ENCODE results near the gene ZFYVE21.

The ZFYVE21 gene

DNA sequence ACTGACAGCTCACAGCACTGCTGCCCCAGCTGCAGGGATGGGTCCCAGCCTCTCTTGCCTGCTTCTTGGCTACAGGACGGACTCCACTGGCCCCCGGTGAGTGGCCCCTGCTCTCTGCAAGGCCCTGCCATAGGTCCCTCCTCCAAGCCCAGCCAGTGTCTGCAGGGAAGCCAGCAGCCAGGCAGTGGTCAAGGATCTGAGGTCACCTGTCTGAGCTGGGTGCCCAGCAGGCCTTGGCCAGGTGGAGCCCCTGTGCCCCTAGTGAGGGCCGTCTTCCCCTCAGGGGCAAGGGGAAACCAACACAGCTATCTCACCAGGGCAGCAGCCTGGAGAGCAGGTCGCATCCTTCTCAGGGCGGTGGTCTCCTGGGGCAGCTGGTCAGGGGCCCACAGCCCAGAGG lies 13.5 kb upstream of the ZFYVE21 start:
- DNase-seq (ENCODE audit: low read depth): no peak
- TF ChIP-seq, protein P1, sequence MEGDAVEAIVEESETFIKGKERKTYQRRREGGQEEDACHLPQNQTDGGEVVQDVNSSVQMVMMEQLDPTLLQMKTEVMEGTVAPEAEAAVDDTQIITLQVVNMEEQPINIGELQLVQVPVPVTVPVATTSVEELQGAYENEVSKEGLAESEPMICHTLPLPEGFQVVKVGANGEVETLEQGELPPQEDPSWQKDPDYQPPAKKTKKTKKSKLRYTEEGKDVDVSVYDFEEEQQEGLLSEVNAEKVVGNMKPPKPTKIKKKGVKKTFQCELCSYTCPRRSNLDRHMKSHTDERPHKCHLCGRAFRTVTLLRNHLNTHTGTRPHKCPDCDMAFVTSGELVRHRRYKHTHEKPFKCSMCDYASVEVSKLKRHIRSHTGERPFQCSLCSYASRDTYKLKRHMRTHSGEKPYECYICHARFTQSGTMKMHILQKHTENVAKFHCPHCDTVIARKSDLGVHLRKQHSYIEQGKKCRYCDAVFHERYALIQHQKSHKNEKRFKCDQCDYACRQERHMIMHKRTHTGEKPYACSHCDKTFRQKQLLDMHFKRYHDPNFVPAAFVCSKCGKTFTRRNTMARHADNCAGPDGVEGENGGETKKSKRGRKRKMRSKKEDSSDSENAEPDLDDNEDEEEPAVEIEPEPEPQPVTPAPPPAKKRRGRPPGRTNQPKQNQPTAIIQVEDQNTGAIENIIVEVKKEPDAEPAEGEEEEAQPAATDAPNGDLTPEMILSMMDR (conservative IDR thresholded peaks at IDR 0.05; ENCODE audit: low read depth, low read length): no peak
- H3K4me3 ChIP-seq (ENCODE audit: low read length): no peak overlapping the region

DNA sequence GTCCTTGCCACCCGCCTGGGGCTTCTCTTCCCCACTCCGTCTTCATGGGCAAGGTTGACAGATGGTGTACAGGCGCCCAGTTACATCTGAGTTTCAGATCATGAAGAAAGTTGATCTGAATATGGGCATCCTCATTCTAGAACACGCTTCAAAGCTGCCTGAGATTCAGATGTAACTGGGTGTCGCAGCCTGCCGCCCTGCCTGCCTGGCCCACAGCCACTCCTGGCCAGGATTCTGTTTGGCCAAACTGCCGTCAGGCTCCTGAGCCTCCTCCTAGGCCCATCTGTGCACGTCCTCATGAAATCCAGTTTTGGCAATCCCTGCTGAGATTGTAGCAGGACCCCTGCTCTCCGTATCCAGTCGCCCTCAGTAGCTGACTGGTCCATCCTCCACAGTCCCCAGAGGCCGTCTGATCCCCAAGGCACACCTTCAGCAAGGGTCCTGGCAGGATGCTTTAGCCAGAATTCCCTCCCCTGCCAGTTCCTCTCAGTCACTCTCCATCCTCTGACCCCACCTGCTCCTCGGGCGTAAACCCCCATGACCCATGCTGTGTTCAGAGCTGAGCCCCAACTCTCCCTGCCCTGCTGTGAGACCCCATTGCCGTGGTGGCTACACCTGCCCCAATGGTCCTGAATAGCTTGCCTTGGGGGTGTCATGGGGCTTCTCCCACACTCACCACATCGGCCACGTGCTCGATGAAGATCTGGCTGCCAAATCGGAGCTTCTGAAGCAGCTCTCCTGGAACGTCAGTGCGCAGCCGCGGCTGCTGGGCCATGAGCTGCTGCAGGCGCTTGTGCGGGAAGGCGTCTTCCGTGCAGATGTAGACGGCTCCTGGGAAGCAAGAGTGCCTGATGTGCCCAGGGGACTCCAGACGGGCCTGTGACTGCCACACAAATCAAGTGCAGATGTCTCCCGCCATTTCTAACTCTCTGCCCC lies 12.8 kb upstream of the ZFYVE21 start:
- no peak overlapping the region for H3K4me3 ChIP-seq (ENCODE audit: low read length)
- DNase-seq (ENCODE audit: low read depth): no peak
- TF ChIP-seq, protein P1 (conservative IDR thresholded peaks at IDR 0.05; ENCODE audit: low read depth, low read length): no peak

DNA sequence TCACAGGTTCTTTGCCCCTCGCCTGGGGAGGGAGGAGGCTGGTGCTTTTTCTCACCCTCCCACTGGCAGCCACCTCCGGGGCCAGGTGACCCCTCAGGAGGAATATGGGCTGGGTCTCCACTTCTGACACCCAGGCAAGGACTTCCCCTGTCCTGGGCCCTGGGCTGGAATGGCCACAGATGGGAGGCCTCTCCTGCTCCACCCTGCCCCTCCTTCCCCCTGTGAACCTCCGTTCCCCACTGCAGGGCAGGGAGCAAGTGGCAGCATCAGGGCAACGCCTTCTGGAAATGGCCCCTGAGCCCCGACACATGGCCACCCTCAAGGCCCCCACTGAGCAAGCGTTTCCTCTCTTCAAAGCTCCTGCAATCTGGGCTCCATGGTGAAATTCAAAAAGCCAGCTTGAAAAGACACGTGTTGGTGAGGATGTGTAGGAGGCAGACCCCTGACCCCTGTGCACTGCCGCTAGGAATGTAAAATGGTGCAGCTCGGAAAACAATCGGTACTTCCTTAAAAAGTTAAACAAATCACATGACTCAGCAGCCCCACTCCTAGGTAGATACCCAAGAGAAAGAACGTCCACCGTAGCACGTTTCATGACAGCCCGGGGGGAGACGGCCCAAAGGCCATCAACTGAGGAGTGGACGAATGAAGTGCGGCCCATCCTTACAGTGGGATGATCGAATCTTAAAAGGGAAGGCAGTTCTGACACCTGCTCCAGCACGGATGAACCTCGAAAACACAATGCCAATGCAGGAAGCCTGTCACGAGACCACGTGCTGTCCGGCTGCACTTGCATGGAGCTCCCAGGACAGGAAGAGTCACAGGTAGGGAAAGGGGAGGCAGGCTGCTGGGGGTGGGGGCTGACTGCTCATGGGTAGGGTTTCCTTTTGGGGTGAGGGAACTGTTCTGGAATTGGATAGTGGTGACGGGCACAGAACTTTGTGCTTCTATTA lies 11.9 kb upstream of the ZFYVE21 start:
- TF ChIP-seq, protein P1 (conservative IDR thresholded peaks at IDR 0.05; ENCODE audit: low read depth, low read length): no peak
- H3K4me3 ChIP-seq (ENCODE audit: low read length): no peak overlapping the region
- DNase-seq (ENCODE audit: low read depth): no peak

DNA sequence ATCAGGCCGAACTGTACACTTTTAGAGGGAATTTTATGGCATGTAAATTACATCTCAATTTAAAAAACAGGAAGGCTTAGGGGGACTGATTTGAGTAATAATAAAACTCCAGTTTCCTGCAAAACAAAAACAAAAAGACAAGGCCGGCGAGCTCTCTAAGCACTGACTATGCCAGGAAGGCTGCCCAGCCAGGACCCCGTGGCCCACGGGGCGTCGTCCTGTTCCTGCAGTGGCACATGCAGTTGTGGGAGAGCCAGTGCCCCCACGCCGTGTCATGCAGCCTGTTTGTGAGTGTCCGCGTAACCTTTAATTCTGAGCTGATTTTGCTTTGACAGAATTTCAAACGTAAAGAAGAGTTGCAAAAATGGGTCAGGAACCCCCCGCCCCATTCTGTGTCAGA lies 10.9 kb upstream of the ZFYVE21 start:
- TF ChIP-seq, protein P1 (conservative IDR thresholded peaks at IDR 0.05; ENCODE audit: low read depth, low read length): no peak
- no peak overlapping the region for H3K4me3 ChIP-seq (ENCODE audit: low read length)
- no peak for DNase-seq (ENCODE audit: low read depth)

DNA sequence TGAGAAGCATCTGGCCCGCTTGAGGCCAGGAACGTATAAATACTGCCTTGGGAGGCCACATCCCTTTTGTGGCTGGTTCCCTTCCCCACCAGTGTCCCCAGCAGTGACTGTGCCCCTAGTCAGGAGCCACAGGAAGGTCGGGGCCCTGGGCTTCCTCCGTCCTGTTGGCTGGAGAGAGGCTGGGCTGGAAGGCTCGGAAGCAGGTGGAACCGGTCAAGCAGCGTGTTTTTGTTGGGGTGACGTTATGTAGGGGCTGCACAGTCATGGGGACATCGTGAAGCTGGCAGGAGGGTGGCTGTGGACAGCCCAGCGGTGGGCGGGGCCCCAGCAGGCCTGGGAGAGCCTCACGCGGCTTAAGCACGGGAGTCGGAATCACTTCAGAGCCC lies 10.5 kb upstream of the ZFYVE21 start:
- no peak overlapping the region for H3K4me3 ChIP-seq (ENCODE audit: low read length)
- DNase-seq (ENCODE audit: low read depth): no peak
- TF ChIP-seq, protein P1 (conservative IDR thresholded peaks at IDR 0.05; ENCODE audit: low read depth, low read length): no peak

DNA sequence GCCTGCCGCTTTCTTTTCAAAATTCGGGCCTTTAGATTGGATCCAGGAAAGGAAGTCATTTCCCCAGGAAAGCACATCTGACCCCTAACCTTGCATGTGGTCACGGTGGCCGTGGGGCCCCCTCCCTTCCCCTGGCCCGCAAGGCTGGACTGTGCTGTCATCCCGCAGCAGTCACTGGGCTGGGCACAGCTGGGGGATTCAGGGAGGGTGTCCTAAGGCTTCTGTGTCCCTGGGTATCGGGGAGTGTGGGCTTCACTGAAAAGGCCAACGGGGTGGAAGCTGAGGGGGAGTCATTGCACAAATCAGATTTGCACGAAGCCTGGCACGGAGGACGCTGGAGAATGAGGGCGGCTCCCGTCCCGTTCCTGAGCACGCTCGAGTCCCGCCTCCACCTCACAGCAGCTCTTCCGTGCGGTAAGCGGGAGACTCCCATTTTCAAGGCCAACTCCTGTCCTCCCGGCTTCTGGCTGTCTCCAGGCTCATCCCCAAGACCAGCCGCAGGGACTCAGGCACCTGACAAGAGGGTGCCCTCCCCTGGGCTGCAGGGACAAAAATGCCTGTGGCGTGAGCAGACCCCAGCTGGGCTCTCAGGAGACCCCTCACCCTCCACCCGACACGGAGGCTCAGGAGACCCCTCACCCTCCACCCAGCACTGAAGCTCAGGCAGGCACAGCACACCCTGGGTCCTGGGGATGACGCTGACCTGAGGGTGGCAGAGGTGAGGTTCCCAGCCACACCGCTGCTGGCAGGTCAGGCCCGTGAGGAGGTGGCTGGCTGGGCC lies 9.9 kb upstream of the ZFYVE21 start:
- no peak overlapping the region for H3K4me3 ChIP-seq (ENCODE audit: low read length)
- DNase-seq (ENCODE audit: low read depth): no peak
- TF ChIP-seq, protein P1 (conservative IDR thresholded peaks at IDR 0.05; ENCODE audit: low read depth, low read length): no peak
